Nucleus accumbens (tissue), 56 donors: ENCODE data around the gene JSRP1.

Source experiments
- DNase-seq, 56 donors: peaks; one replicate each; lab custom pipeline; 2025; lab: John Stamatoyannopoulos, UW

The JSRP1 gene

DNA sequence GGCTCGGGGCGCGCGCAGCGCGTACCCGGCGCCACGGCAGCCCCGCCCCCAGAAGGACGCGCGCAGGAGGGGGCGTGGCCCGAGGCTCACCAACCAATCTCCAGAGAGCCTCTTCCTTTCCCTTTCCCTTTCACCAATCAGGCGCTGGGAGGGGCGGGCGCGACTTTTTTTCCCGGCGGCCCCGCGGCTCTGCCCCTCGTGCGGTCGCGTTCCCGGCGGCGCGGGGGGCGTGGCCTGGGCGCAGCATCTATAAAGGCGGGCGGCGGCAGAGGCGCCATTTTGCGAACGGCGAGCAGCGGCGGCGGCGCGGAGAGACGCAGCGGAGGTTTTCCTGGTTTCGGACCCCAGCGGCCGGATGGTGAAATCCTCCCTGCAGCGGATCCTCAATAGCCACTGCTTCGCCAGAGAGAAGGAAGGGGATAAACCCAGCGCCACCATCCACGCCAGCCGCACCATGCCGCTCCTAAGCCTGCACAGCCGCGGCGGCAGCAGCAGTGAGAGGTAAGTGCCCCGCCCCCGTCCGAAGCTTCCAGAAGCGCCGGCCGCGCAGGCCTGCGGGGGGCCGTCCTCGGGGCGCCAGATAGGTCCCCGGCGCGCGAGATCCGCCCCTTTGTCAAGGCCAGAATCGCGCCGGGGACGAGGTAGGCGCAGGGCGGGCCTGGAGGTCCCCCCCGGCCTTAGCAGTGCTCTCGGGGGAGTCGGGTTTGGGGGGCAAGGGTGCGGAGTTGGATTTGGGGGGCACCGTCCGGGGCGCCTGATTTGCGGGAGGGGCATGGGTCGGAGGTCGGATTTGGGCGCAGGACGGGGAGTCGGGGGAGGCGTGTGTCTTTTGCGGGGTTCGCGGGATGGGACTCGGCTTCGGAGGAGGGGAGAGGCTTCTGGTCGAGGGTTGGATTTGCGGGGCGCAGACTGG, 13.3 kb upstream of the JSRP1 start:
- peak; percentile 70 to 99 (median 95) for DNase-seq

DNA sequence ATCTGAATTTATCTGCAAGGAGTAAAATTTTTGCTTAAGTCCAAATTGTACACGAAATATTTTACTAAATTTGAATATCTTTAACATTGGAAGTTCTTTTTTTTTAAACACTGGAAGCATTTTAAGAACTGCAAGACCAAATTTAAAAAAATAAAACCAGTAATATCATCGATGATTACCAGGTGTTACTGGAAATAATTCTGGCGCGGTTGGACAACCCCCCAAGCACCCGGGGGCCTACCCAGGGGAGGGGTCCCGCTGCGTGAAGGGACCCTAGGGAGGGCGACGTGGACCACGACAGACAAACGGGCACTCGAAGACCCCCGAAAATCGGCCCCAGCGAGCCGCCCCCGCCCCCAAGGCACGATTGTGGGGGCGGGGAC, 12.6 kb upstream of the JSRP1 start:
- DNase-seq = no peak

DNA sequence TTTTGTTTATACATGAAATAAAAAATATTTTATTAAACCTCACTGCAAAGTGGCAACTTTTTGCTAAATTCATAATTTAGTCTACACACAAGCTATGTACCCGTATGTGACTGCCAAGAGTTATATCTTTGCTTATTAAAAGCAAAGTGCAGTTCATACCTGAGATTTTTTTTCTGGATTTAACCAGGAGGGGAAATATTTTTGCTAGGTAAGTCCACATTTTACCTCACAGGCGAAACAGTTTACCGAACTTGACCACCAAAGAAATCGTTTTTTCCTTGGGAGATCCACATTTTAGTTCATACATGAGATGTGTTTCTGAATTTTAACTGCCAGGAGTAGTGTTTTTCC, 12.2 kb upstream of the JSRP1 start:
- DNase-seq = no peak

DNA sequence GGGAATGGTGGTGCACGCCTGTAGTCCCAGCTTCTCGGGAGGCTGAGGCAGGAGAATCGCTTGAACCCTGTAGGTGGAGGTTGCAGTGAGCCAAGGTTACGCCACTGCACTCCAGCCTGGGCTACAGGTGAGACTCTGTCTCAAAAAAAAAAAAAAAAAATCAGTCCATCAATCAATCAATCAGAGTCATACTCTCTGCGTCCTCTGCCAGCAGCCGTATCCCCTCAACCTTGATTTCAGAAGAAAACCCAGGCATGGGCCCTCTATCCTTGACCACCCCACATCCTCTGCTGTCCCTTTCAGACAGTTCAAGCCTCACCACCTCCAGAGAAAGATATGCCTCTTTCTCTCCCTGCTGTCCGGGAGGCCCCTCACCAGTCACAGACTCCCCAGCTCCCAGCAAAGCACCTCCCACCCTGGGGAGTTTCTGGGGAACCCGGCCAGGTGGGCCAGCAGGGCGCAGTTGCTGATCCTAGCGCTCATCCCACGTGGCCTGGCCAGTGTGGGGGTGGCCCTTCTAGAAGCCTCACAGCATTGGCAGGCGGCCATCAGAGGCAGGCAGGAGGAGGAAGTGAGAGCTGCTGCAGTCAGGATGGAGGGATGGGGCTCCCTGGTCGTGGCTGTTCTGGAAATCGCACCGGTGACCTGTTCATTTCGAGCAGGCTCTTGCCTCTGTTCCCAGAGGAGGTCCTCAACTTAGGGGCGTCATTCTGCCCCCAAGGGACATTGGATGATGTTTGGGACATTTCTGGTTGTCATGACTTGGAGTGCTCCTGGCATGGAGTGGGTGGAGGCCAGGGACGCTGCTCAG, 10.2 kb upstream of the JSRP1 start:
- DNase-seq = peak in 48 of 56 donors; percentile 9 to 80 (median 38)

DNA sequence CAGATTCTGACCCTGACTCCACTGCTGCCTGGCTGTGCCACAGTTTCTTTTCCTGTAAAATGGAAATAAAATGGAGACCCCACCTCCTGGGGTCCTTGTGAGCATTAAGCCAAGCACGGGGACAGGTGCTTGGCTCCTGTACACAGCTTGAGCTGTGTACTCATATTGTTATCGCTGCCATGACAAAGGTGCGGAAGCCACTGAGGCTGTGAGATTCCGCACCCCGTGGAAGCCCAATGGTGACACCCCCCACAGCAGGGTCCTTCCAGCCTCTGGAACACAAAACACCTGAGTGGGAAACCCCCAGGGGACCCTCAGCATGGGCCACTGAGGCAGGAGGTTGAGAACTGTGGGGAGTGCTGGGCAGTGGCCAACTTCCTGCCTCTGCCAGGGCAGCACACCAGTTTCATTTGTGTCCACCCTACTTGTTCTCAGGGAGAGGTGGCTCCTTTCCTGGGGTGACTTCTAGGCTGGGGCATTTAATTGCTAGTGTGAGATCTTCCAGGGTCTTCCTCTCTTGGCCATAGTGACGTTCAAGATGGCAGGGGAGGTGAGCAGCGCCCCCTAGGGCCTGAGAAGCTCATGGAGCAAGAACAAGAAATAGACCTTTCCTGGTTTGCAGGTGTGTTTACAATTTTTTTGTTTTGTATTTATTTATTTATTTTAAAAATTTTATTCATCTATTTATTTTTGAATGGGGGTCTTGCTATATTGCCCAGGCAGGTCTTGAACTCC, 5.4 kb upstream of the JSRP1 start:
- peak in 1 of 56 donors; percentile 22 for DNase-seq

DNA sequence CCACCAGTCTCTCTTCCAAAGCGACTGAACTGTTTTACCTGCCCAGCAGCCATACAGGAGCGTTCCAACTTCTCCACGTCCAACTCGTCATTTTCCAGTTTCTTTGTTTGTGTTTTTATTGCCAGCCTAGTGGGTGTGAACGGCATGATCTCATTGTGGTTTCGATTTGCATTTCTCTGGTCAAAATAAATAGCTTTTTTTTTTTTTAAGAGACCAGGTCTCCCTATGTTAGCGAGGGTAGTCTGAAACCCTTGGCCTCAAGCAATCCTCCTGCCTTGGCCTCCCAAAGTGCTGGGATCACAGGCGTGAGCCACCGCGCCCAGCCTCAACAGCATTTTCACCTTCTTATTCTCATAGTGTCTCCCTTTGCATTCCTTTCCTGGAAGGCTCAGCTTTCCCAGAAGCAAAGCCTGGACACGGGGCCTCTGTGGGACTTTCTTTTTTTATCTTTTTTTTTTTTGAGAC, 4.2 kb upstream of the JSRP1 start:
- DNase-seq = no peak

DNA sequence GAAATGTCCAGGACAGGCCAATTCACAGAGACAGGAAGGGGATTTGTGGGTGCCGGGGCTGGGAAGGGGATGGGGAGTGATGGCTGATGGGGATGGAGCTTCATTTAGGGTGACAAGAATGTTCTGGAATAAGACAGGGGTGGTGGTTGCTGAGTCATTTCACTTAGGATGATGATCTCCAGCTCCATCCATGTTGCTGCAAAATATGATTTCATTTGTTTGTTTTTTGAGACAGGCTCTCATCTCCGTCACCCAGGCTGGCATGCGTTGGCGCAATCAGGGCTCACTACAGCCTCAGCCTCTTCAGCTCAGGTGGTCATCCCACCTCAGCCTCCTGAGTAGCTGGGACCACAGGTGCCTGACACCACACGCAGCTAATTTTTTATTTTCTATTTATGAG, 3.1 kb upstream of the JSRP1 start:
- DNase-seq = no peak

DNA sequence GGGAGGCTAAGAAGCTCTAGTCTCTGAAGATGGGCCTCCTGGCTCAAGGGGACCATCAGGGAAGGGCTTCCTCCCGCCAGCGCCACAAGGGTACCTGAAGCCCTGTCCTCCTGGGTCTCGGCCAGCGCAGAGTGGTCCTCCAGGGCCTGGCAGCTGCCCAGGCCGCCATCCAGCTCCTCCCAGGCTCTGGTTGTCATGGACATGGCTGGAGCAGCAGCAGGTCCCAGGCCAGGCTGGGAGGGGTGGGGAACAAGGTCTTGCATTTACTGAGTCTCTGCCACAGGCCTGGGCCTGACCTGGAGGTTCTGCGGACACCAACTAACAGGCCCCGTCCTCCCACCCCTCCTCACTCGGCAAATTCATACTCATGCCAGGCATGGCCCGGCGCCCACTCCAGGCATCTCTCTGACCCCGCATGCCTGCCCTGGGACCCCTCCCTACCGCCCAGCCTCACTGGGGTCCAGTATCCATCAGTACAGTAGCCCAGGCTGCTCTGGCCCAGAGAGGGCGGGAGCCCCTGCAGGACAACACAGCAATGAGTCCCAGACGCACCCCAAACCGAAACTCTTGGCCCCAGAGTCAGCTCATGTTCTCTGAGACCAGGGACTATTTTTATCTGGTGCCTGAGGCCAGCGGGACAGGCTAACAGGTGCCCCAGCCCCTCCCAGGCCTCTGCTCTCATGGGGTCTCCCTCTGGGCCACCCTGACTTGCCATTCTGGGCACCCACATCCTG, 938 bp downstream of the JSRP1 start:
- no peak for DNase-seq

DNA sequence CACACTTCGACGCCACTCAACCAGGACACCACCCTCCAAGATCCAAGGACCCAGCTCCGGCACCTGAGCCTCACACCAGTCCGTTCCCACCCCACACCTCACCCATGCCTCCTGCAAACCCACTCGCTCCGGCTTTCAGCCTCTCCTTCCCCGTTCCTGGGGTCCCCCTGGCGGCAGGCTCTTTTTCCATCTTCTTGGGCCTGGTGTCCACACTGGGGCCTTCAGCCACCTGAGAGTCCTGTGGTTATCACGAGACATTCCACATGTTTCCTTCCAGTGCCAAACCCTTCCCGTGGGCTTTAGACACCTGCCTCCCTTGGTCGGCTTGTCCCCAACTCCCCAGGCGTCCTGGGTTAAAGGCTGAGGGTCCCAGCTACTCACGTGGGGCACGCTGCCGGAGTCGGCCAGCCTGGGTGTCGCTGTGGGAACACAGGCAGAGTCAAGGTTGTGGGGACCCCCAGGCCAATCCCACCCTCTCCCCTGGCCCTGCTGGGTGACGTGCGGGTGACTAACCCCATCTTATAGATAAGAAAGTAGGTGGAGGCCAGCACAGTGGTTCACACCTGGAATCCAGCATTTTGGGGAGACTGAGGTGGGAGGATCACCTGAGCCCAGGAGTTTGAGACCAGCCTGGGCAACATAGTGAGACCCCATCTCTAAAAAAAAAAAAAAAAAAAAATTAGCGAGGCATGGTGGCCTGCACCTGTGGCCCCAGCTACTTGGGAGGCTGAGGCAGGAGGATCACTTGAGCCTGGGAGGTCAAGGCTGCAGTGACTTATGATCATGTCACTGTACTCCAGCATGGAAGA, 1.9 kb downstream of the JSRP1 start:
- no peak for DNase-seq

DNA sequence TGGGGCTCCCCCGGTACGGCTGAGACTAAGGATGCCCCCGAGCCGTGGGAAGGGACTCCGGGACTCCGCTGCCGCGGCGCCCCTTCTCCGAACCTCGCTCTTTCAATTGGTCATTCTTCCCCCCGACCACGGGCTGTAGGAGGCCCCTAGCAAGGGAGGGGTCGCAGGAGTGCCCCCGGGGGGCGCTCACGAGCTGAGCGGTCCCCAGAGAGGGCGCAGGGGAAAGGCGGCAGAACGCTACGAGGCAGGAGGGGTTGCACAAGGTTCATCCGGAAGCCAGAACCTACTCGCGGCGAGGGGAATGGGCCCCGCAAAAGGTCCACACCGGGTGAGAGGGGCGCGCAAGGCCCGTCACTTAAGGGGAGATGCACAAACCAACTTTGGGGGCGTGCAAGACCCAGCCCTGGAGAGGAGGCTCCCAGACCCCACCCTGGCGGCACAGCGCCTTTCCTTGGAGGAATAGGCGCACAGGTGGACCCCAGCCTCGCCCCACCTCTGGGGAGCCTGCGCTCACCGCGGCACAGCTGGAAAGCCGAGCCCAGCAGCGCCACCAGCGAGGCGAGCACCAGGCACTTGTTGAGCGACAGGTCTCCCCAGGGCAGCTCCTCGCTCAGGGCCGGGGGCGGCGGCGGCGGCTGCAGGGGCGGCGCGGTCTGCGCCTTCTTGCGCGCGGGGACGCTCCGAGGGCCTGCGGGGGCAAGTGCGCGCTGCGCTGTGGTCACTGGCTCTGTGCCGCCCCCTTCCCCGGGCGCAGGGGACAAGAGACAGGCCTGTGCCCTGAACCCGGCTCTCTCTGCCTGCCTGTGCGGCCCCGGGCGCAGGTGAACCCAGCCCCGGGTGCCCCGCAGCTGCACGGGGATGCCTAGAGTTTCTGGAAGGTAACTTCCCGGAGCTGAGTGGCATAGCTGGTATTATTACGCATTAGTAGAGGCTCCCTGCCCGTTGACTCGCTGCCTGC, 2.8 kb downstream of the JSRP1 start:
- DNase-seq = no peak

DNA sequence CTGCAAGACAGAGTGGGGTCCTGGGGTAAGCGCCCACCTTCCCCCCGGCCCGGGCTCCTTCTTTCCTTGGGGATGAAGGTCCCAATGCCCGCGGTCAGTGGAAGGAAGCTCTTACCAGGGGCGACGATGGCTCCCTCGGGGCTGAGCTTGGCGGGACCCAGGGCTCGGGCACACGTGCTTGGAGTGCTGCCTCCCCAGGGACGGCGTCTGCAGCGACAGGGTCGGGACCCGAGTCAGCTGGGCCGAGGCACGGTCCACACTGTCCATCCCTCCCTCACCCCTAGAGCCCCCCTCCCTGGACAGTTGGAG, 3.5 kb downstream of the JSRP1 start:
- DNase-seq = no peak

DNA sequence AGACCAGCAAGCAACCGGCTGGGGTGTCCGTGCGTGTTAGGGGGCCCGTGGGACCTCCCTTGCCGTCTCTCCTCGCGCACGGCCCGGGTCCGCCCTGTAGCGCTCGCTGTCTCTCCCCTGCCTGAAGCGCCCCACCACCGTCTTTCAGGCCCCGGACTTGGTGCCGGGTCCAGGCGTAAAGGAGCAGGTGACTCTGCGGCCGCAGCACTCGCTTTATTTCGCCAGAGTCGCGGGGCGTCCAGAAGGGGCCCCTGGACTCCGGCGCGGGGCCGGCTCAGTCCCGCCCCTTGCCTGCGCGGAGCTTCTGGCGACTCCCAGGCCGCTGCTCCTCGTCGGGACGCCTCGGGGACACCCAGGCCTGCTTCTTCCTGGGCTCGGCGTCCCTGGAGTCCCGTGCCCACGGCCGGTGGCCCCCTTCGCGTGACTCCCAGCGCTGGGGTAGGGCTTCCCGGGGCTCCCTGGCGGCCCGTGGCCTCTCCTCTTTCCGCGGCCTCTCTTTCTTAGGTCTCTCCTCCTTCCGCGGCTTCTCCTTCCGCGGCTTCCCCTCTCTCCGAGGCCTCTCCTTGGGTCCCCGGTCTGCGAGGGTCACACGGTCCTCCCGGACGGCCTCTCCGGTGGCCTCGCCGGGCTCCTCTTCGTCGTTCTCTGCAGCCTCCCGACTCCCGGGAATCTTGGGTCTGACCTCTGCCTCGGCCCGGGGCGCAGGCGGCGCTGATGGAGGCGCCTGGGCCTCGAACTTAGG, 4.0 kb downstream of the JSRP1 start:
- DNase-seq = no peak

DNA sequence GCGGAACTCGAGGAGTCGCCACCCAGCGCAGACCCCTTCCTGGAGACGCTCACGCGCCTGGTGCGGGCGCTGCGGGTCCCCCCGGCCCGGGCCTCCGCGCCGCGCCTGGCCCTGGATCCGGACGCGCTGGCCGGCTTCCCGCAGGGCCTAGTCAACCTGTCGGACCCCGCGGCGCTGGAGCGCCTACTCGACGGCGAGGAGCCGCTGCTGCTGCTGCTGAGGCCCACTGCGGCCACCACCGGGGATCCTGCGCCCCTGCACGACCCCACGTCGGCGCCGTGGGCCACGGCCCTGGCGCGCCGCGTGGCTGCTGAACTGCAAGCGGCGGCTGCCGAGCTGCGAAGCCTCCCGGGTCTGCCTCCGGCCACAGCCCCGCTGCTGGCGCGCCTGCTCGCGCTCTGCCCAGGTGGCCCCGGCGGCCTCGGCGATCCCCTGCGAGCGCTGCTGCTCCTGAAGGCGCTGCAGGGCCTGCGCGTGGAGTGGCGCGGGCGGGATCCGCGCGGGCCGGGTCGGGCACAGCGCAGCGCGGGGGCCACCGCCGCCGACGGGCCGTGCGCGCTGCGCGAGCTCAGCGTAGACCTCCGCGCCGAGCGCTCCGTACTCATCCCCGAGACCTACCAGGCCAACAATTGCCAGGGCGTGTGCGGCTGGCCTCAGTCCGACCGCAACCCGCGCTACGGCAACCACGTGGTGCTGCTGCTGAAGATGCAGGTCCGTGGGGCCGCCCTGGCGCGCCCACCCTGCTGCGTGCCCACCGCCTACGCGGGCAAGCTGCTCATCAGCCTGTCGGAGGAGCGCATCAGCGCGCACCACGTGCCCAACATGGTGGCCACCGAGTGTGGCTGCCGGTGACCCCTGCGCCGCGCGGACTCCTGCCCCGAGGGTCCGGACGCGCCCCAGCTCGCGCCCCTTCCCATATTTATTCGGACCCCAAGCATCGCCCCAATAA, 4.8 kb downstream of the JSRP1 start:
- DNase-seq = no peak

DNA sequence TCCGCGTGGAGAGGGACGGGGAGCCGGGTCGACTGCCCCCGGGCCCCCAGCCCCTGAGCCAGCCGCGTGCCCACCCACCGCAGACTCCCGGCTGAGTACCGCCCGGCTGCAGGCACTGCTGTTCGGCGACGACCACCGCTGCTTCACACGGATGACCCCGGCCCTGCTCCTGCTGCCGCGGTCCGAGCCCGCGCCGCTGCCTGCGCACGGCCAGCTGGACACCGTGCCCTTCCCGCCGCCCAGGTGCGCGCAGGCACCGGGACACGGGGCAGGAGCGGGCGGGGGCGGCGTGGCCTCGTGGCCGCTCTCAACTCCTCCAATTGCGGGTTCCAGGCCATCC, 5.5 kb downstream of the JSRP1 start:
- DNase-seq = no peak

DNA sequence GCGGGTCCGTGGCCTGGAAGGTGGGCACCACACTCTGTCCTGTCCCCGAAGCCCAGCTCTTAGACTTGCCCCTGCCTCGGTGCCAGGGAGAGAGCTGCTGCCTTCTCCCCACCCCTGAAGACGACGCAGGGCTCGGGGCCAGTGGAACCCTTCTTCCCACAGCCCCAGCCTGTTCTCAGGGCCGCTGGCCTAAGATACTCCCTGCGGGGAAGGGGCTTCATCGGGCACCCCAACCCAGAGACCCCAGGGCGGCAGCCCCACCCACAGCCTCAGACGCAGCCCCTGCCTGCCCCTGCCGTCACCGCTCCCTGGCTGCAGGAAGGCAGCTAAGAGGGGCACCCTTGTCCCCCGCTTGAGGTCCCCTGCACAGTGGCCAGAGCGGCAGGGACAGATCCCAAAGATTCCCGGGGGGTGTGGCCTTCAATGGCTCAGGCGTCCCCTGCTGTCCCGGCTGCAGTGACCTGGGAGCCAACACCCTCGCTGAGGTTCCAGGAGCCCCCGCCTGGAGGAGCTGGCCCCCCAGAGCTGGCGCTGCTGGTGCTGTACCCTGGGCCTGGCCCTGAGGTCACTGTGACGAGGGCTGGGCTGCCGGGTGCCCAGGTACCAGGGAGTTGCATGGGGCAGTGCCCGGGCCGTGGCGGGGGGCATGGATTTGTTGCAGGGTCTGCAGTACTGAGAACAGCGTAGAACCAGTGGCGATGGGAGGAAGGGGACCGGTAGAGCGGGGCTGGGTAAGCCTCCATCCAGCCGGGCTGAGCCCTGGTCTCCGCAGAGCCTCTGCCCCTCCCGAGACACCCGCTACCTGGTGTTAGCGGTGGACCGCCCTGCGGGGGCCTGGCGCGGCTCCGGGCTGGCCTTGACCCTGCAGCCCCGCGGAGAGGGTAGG, 6.1 kb downstream of the JSRP1 start:
- no peak for DNase-seq
